K562 (cell line): ENCODE measurements around the gene ARHGDIA. TPM values are rescaled to one million over a fixed set of nuclear protein-coding genes. Genes with fewer than 3 reads are reported as not detected.
A peak's percentile ranks its signal among the peaks of the same experiment; 100 is the strongest.

Experiments used
- ATAC-seq: fragments of 200-7000 bp; cut with Tn5 transposase; 3 replicates; pipeline ENCODE4 v1.9.1; 2020; ENCODE audit warnings: moderate library complexity
- BruUV-seq: library from RNA; stranded (reverse); fragments of 400-500 nt; replicated peaks from 2 replicates; lab custom pipeline; 2021; lab: Mats Ljungman, UMichigan
- CTCF ChIA-PET: fragments of 300-600 bp; formaldehyde crosslinking; extraction: SDS; loops from one replicate; lab custom pipeline; 2021; ENCODE audit warnings: low intra/inter-chr PET ratio; lab: Yijun Ruan, JAX
- POLR2A ChIA-PET: fragments of 300-600, 350-650 bp; sonication (Branson Sonifier 250); formaldehyde crosslinking; extraction: SDS; loops from one replicate; lab custom pipeline; 2021; ENCODE audit warnings: antibody characterized with exemption, inconsistent platforms; lab: Yijun Ruan, JAX
- DNase-seq, 4 experiments: peaks; one replicate each; pipeline versions ENCODE4 v3.0.0 to v3.0.0-alpha.2; 2011 to 2018; ENCODE audit warnings: low spot score in 3 of 4, mixed read lengths in 3 of 4; ENCODE audit errors: extremely low read depth in 1 of 4
- FAIRE-seq: peaks from 2 replicates; lab custom pipeline; 2011; peaks lifted over from hg19 to GRCh38; lab: Jason Lieb, UNC
- H2AFZ ChIP-seq: 2 replicates; pipeline ENCODE4 v1.6.0; 2011; ENCODE audit warnings: low read depth, low read length, control low read depth, inconsistent platforms
- H3K27ac ChIP-seq: fragments of 200-600 bp; 3 replicates; pipeline ENCODE4 v1.8.0; 2011; ENCODE audit warnings: low read depth, mild to moderate bottlenecking, control low read depth, inconsistent platforms, low read length, moderate library complexity, mixed read lengths; ENCODE audit errors: extremely low read depth
- H3K27me3 ChIP-seq, 2 experiments: fragments of 300-600 bp in 1 of 2; 2 replicates in 1 of 2; 3 replicates in 1 of 2; pipeline versions ENCODE4 v1.6.0 to v1.8.0; 2011; ENCODE audit warnings: inconsistent platforms in 2 of 2, low read length in 2 of 2, mild to moderate bottlenecking in 1 of 2, mixed read lengths in 1 of 2, moderate library complexity in 1 of 2; ENCODE audit not compliant: control insufficient read depth in 2 of 2, insufficient read depth in 2 of 2
- H3K36me3 ChIP-seq: fragments of 300-600 bp; 3 replicates; pipeline ENCODE4 v1.8.0; 2011; ENCODE audit warnings: mild to moderate bottlenecking, low read length, inconsistent platforms; ENCODE audit not compliant: control insufficient read depth, insufficient read depth
- H3K4me1 ChIP-seq, 2 experiments: fragments of 200-600 bp in 1 of 2; replicated peaks in 1 of 2; 2 replicates in 1 of 2; 3 replicates in 1 of 2; pipeline versions ENCODE4 v1.5.1 to v1.8.0; 2011; ENCODE audit warnings: inconsistent platforms in 2 of 2, low read length in 2 of 2, mild to moderate bottlenecking in 1 of 2, mixed read lengths in 1 of 2, moderate library complexity in 1 of 2; ENCODE audit not compliant: control insufficient read depth in 2 of 2, insufficient read depth in 2 of 2
- H3K4me2 ChIP-seq: 2 replicates; pipeline ENCODE4 v1.6.1; 2011; ENCODE audit warnings: low read length, control low read depth, inconsistent platforms, mixed read lengths; ENCODE audit not compliant: insufficient read depth
- H3K4me3 ChIP-seq: fragments of 200-600 bp; sonication (generic), shearing (Covaris generic); 2 replicates; pipeline ENCODE4 v1.5.1; 2016; ENCODE audit warnings: control low read depth, inconsistent platforms
- H3K79me2 ChIP-seq: fragments of 200-600 bp; 3 replicates; pipeline ENCODE4 v1.8.0; 2011; ENCODE audit warnings: low read length, inconsistent platforms; ENCODE audit not compliant: control insufficient read depth, insufficient read depth
- H3K9ac ChIP-seq, 2 experiments: 2 replicates each; pipeline versions ENCODE4 v1.6.0 to v1.6.1; 2011; ENCODE audit warnings: low read depth in 2 of 2, low read length in 2 of 2, control low read depth in 1 of 2, inconsistent platforms in 1 of 2, mild to moderate bottlenecking in 1 of 2, mixed read lengths in 1 of 2; ENCODE audit not compliant: insufficient read depth in 1 of 2
- H3K9me1 ChIP-seq: one replicate; pipeline ENCODE4 v1.6.0; 2011; ENCODE audit warnings: inconsistent platforms, mild to moderate bottlenecking, low read length, moderate library complexity; ENCODE audit not compliant: control insufficient read depth, insufficient read depth
- H3K9me3 ChIP-seq: replicated peaks from 2 replicates; pipeline ENCODE4 v1.5.1; 2011; ENCODE audit warnings: low read depth, low read length, inconsistent platforms; ENCODE audit not compliant: control insufficient read depth, insufficient read depth
- H4K20me1 ChIP-seq: replicated peaks from 2 replicates; pipeline ENCODE4 v1.6.1; 2011; ENCODE audit warnings: low read length, inconsistent platforms, mixed read lengths; ENCODE audit not compliant: control insufficient read depth, insufficient read depth
- HNRNPL ChIP-seq: fragments of 200-400 bp; formaldehyde crosslinking; IDR thresholded peaks from 2 replicates; pipeline ENCODE4 v1.6.1; 2017; ENCODE audit warnings: low read depth, mild to moderate bottlenecking, low read length
- SP1 ChIP-seq: sonication (generic); formaldehyde crosslinking; IDR thresholded peaks from 2 replicates; pipeline ENCODE4 v1.8.1; 2022; ENCODE audit warnings: mild to moderate bottlenecking, missing genetic modification reagents
- WGBS: fragments of 100-300 bp; shearing (Covaris generic); methylation state at CpG from one replicate; pipeline ENCODE4 v1.1.6; 2016; ENCODE audit warnings: low coverage, mixed read lengths; ENCODE audit not compliant: insufficient coverage; ENCODE audit errors: missing lambda C conversion rate; 5-methylcytosine and 5-hydroxymethylcytosine counted together
- in situ Hi-C: fragments of 300-500 bp; cut with MboI; formaldehyde crosslinking; loops from 4 replicates; pipeline ENCODE4 v1.15.0; 2018; ENCODE audit warnings: inconsistent platforms, mixed read lengths
- intact Hi-C: fragments of 100-400 bp; cut with micrococcal nuclease; formaldehyde crosslinking; loops from 2 replicates; pipeline ENCODE4 v1.14.2; 2022
- polyA plus RNA-seq, 8 experiments: library from polyadenylated mRNA; depleted of rRNA in 4 of 8; stranded (reverse) in 5 of 8; unstranded in 3 of 8; fragments of >200 nt; fragmentation: Nextera tagmentation in 2 of 8; fragmentation: Illumina TruSeq in 1 of 8; extraction: Ambion mirVana in 2 of 8; extraction: Trizol in 1 of 8; gene quantifications; 2 replicates each; pipeline versions ENCODE4 v1.2.1 to v1.2.3, GENCODE V29; 2011 to 2014; ENCODE audit warnings: inconsistent platforms in 1 of 8, missing spikeins in 1 of 8
- total RNA-seq, 7 experiments: library from RNA; depleted of rRNA in 6 of 7; stranded (reverse); fragments of >200 nt in 6 of 7; fragmentation: Illumina TruSeq in 2 of 7; extraction: Trizol in 2 of 7; gene quantifications; 2 replicates each; pipeline versions ENCODE4 v1.2.1 to v1.2.3, GENCODE V29; 2011 to 2021; ENCODE audit warnings: low replicate concordance in 1 of 7

Gene ARHGDIA
- total and polyA plus RNA-seq, 9 of the 15 experiments (the other 6 are each of a cell fraction or from before 2014, with no cell fraction given) = 9.6 to 340 (median 97.6) TPM

DNA sequence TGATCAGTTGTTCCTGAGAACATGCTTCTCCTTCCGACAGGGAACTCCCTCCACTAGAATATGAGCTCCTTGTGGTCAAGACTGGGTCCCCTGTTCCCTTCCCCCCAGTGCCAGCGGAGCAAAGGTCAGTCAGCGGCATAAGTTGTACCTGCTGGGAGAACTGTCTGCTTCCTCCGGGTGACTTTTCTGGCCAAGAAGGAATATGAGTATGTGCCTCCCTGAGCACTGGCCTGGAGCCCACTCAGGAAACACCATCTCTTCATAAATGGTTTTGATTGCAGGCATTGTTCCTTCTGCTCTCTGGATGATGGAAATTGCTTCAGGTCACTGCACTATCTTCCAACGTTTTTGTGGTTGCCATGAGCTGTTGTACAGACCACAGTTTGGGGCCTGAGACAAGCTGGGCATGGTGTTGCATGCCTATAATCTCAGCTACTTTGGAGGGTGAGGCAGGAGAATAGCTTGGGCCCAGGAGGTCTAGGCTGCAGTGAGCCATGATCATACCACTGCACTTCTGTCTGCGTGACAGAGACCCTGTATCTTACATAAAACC, 7.9 kb downstream of the ARHGDIA start:
- H2AFZ ChIP-seq = no peak overlapping the region
- H3K27ac ChIP-seq = peak overlapping the region; percentile 23; the same call in 2 of the 3 replicates
- intact Hi-C loops (loop anchor here (5.0 kb wide), 1 partner anchor 41 kb away; no protein-coding TSS in a partner anchor), in situ Hi-C loops (loop anchor here (5.0 kb wide), 1 partner anchor 131 kb away; no protein-coding TSS in a partner anchor)
- peaks cover 66% of the 10 kb centered on the region for H3K36me3 ChIP-seq
- FAIRE-seq (peak; percentile 37), ATAC-seq (no peak)
- peaks cover 40% of the 10 kb centered on the region for H4K20me1 ChIP-seq
- BruUV-seq = no TSS peak
- peaks cover 70% of the 10 kb centered on the region for H3K79me2 ChIP-seq
- CTCF ChIA-PET = no interaction called here
- peaks cover 29 to 74% of the 10 kb centered on the region in 2 experiments for H3K4me1 ChIP-seq
- peaks cover 7% of the 10 kb centered on the region for H3K9me1 ChIP-seq
- H3K9ac ChIP-seq = peak overlapping the region; percentile 22 to 43; a peak in 2 of 4 replicates
- no peaks in the 10 kb centered on the region for H3K9me3 ChIP-seq
- H3K4me2 ChIP-seq = peak overlapping the region; percentile 16; the same call in 1 of the 2 replicates
- no peaks in the 10 kb centered on the region for H3K27me3 ChIP-seq
- POLR2A ChIA-PET = interaction anchor here (0.9 to 2.2 kb wide), 7 partner anchors 11 to 141 kb away, joined by 3 to 9 read pairs (median 3); partner anchors contain the start of gene MCRIP1
- WGBS = 70% methylated on average over 6 of the region's 6 CpGs
- TF ChIP-seq HNRNPL (no peak), SP1 (CRISPR knock-in tag) (0 out of 2 replicates have a peak, but pooled peaks have one; percentile 11)
- TF ChIP-seq, all 486 proteins: peak for 1
- no peak overlapping the region for H3K4me3 ChIP-seq
- no peak for DNase-seq
